Measurements from ENCODE around the gene UBASH3B. TPM values are rescaled to one million over a fixed set of nuclear protein-coding genes. Genes with fewer than 3 reads are reported as not detected.

The UBASH3B gene
- total RNA-seq, 1 donor from 2014 or later = 62.1 TPM

DNA sequence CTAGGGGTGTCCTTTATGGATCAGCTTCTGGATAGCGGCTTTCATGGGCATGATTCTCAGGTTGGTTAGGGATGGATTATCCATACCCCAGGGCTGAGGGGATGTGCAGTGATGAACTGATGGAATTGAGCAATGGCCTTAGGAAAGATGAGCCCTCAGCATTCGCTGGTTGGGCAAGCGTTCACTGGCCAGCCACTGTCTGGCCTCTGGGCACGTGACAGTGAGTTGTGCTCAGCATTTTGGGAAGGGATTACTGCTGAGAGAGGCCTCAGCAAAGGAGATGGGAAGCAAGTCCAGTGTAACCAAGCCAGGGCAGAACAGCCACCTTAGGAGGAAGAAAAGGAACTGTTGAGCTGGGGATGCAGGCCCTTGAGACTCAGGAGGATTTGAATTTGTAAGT, 17.4 kb downstream of the UBASH3B start:
- Histone ChIP-seq H3K36me3 (ENCODE audit: insufficient read depth, low read length) (no peaks in the 10 kb centered on the region), H4K20me1 (ENCODE audit: insufficient read depth, low read length) (peaks cover 77% of the 10 kb centered on the region), H3K4me1 (ENCODE audit: insufficient read depth, low read length) (peaks cover 18% of the 10 kb centered on the region), H3K9ac (ENCODE audit: low read length) (no peak overlapping the region), H2AFZ (ENCODE audit: low read depth, low read length) (no peak overlapping the region), H3K4me2 (ENCODE audit: low read length) (no peak overlapping the region), H3K27ac (ENCODE audit: low read depth, low read length) (no peak overlapping the region), H3K27me3 (ENCODE audit: insufficient read depth, low read length) (no peaks in the 10 kb centered on the region), H3K9me3 (ENCODE audit: insufficient read depth, low read depth, low read length) (peaks cover 6% of the 10 kb centered on the region), H3K79me2 (ENCODE audit: insufficient read depth, low read length) (peaks cover 87% of the 10 kb centered on the region), H3K4me3 (ENCODE audit: insufficient read depth, low read depth, low read length) (no peak overlapping the region)
- FAIRE-seq = no peak
- DNase-seq (ENCODE audit: low read depth) = no peak
- Mint-ChIP-seq H3K27me3 (ENCODE audit: low read depth, unreplicated experiment) (no peaks in the 10 kb centered on the region), H3K4me1 (ENCODE audit: low read depth, unreplicated experiment) (peaks cover 11% of the 10 kb centered on the region), H3K36me3 (ENCODE audit: low read depth, unreplicated experiment) (peaks cover 10% of the 10 kb centered on the region), H3K9me3 (ENCODE audit: unreplicated experiment) (no peaks in the 10 kb centered on the region), H3K4me3 (ENCODE audit: unreplicated experiment) (no peak overlapping the region), H3K27ac (ENCODE audit: unreplicated experiment) (peak overlapping the region; percentile 62)
- no peak for TF ChIP-seq CTCF (IDR thresholded peaks at IDR 0.05; ENCODE audit: insufficient read depth, low read depth, low read length)
- no peak for TF ChIP-seq EZH2 (IDR thresholded peaks at IDR 0.05; ENCODE audit: insufficient read depth, low read length)

GRCh38 chr11:122673701-122674100, 18.2 kb downstream of the UBASH3B start:
- no peak overlapping the region for H3K4me3 Mint-ChIP-seq (ENCODE audit: unreplicated experiment)
- peaks cover 6% of the 10 kb centered on the region for H3K9me3 ChIP-seq (ENCODE audit: insufficient read depth, low read depth, low read length)

More at GRCh38 chr11:122673701-122674100, 18.2 kb downstream of the UBASH3B start:
- H3K9me3 Mint-ChIP-seq (ENCODE audit: unreplicated experiment) = no peaks in the 10 kb centered on the region
- Histone ChIP-seq H4K20me1 (ENCODE audit: insufficient read depth, low read length) (peaks cover 78% of the 10 kb centered on the region), H3K36me3 (ENCODE audit: insufficient read depth, low read length) (no peaks in the 10 kb centered on the region), H2AFZ (ENCODE audit: low read depth, low read length) (no peak overlapping the region), H3K27ac (ENCODE audit: low read depth, low read length) (no peak overlapping the region), H3K27me3 (ENCODE audit: insufficient read depth, low read length) (no peaks in the 10 kb centered on the region), H3K4me3 (ENCODE audit: insufficient read depth, low read depth, low read length) (no peak overlapping the region), H3K79me2 (ENCODE audit: insufficient read depth, low read length) (peaks cover 89% of the 10 kb centered on the region), H3K4me1 (ENCODE audit: insufficient read depth, low read length) (peaks cover 10% of the 10 kb centered on the region), H3K9ac (ENCODE audit: low read length) (no peak overlapping the region), H3K4me2 (ENCODE audit: low read length) (no peak overlapping the region)
- DNase-seq (ENCODE audit: low read depth) (peak; percentile 32), FAIRE-seq (no peak)
- TF ChIP-seq CTCF (IDR thresholded peaks at IDR 0.05; ENCODE audit: insufficient read depth, low read depth, low read length) (no peak), EZH2 (IDR thresholded peaks at IDR 0.05; ENCODE audit: insufficient read depth, low read length) (no peak)
- peaks cover 10% of the 10 kb centered on the region for H3K36me3 Mint-ChIP-seq (ENCODE audit: low read depth, unreplicated experiment)
- peaks cover 7% of the 10 kb centered on the region for H3K4me1 Mint-ChIP-seq (ENCODE audit: low read depth, unreplicated experiment)
- no peak overlapping the region for H3K27ac Mint-ChIP-seq (ENCODE audit: unreplicated experiment)
- H3K27me3 Mint-ChIP-seq (ENCODE audit: low read depth, unreplicated experiment) = no peaks in the 10 kb centered on the region
